Measurements from ENCODE around the gene SLC17A5.
"Not testable (repeated sequence)": the region's sequence is repeated elsewhere in the genome, so short reads cannot be mapped to it uniquely, and the experiment has no call there.

SLC17A5 gene

GRCh38 chr6:73653571-73654424 is at the start of gene SLC17A5:
Gene SLC17A5, minus strand, starts transcription at chr6:73653992. Its CDS starts 106 bp downstream, at chr6:73653886.
- no peak for FAIRE-seq

GRCh38 chr6:73703466-73703865 is 49.7 kb upstream of the SLC17A5 start:
- FAIRE-seq = no peak

- FAIRE-seq = no peak
Observed at GRCh38 chr6:73702444-73702843, 48.7 kb upstream of the SLC17A5 start.

GRCh38 chr6:73699676-73700459 is 46.1 kb upstream of the SLC17A5 start:
- no peak for FAIRE-seq

- no peak for FAIRE-seq
Observed at GRCh38 chr6:73696966-73697655, 43.3 kb upstream of the SLC17A5 start.

- peak; percentile 46 for FAIRE-seq
Observed at GRCh38 chr6:73695619-73696421, 42.0 kb upstream of the SLC17A5 start, which contains the start of gene CD109. Gene CD109, plus strand, starts transcription at chr6:73696203. Its CDS starts 13 bp downstream, at chr6:73696216.

- no peak for FAIRE-seq
Observed at GRCh38 chr6:73694711-73695411, 41.1 kb upstream of the SLC17A5 start.

- FAIRE-seq = no peak
Observed at GRCh38 chr6:73691512-73691911, 37.7 kb upstream of the SLC17A5 start.

GRCh38 chr6:73690056-73690455 is 36.3 kb upstream of the SLC17A5 start:
- no peak for FAIRE-seq

GRCh38 chr6:73688351-73688750 is 34.6 kb upstream of the SLC17A5 start:
- FAIRE-seq = no peak

- not testable (repeated sequence) for FAIRE-seq
Observed at GRCh38 chr6:73683574-73683973, 29.8 kb upstream of the SLC17A5 start.

GRCh38 chr6:73680289-73680918 is 26.6 kb upstream of the SLC17A5 start:
- no peak for FAIRE-seq

GRCh38 chr6:73679846-73680245 is 26.1 kb upstream of the SLC17A5 start:
- FAIRE-seq = peak; percentile 49

GRCh38 chr6:73679009-73679408 is 25.2 kb upstream of the SLC17A5 start:
- no peak for FAIRE-seq

- peak; percentile 87 for FAIRE-seq
Observed at GRCh38 chr6:73675466-73676098, 21.8 kb upstream of the SLC17A5 start.

- no peak for FAIRE-seq
Observed at GRCh38 chr6:73671911-73672685, 18.3 kb upstream of the SLC17A5 start.

- no peak for FAIRE-seq
Observed at GRCh38 chr6:73669005-73669404, 15.2 kb upstream of the SLC17A5 start.

GRCh38 chr6:73667798-73668197 is 14.0 kb upstream of the SLC17A5 start:
- FAIRE-seq = no peak

- no peak for FAIRE-seq
Observed at GRCh38 chr6:73666393-73666792, 12.6 kb upstream of the SLC17A5 start.

All from A204.1 (cell line).